H9 (cell line): ENCODE measurements around the gene ABCF1. TPM values are rescaled to one million over a fixed set of nuclear protein-coding genes. Genes with fewer than 3 reads are reported as not detected.
A peak's percentile ranks its signal among the peaks of the same experiment; 100 is the strongest.

ENCODE experiments used
- DNase-seq: peaks from one replicate; pipeline ENCODE4 v3.0.0-alpha.2; 2017
- H2AFZ ChIP-seq: one replicate; pipeline ENCODE4 v1.6.1; 2013; ENCODE audit warnings: mild to moderate bottlenecking, low read length, control low read depth, moderate library complexity
- H2AK5ac ChIP-seq: 2 replicates; pipeline ENCODE4 v1.6.1; 2013; ENCODE audit warnings: low read length, control low read depth, mixed read lengths; ENCODE audit not compliant: insufficient read length
- H2BK120ac ChIP-seq: one replicate; pipeline ENCODE4 v1.6.1; 2013; ENCODE audit warnings: low read depth, mild to moderate bottlenecking, low read length, control low read depth, inconsistent platforms; ENCODE audit not compliant: poor library complexity, severe bottlenecking
- H2BK12ac ChIP-seq: 2 replicates; pipeline ENCODE4 v1.6.1; 2013; ENCODE audit warnings: low read length, control low read depth, mixed read lengths, low read depth; ENCODE audit not compliant: insufficient read length
- H2BK15ac ChIP-seq: 2 replicates; pipeline ENCODE4 v1.6.1; 2013; ENCODE audit warnings: low read depth, low read length, control low read depth
- H2BK20ac ChIP-seq: one replicate; pipeline ENCODE4 v1.6.1; 2013; ENCODE audit warnings: low read depth, mild to moderate bottlenecking, low read length, control low read depth, inconsistent platforms; ENCODE audit not compliant: poor library complexity, severe bottlenecking
- H2BK5ac ChIP-seq: 2 replicates; pipeline ENCODE4 v1.6.1; 2013; ENCODE audit warnings: low read length, control low read depth, mixed read lengths; ENCODE audit not compliant: insufficient read length
- H3K14ac ChIP-seq: 2 replicates; pipeline ENCODE4 v1.6.1; 2013; ENCODE audit warnings: low read length, control low read depth; ENCODE audit not compliant: insufficient read depth
- H3K18ac ChIP-seq: 2 replicates; pipeline ENCODE4 v1.6.1; 2013; ENCODE audit warnings: low read depth, mild to moderate bottlenecking, mixed read lengths, low read length, control low read depth; ENCODE audit not compliant: insufficient read length
- H3K23ac ChIP-seq: 2 replicates; pipeline ENCODE4 v1.6.1; 2013; ENCODE audit warnings: low read length, control low read depth, mixed read lengths, low read depth; ENCODE audit not compliant: insufficient read length
- H3K23me2 ChIP-seq: 2 replicates; pipeline ENCODE4 v1.6.1; 2013; ENCODE audit warnings: low read depth, mild to moderate bottlenecking, mixed read lengths, low read length, control low read depth; ENCODE audit not compliant: insufficient read length, poor library complexity, severe bottlenecking
- H3K27ac ChIP-seq: 2 replicates; pipeline ENCODE4 v1.5.1; 2013; ENCODE audit warnings: low read length, control low read depth, mixed read lengths, low read depth; ENCODE audit not compliant: insufficient read length
- H3K27me3 ChIP-seq: 2 replicates; pipeline ENCODE4 v1.6.1; 2013; ENCODE audit warnings: low read length, control low read depth, inconsistent platforms; ENCODE audit not compliant: insufficient read depth
- H3K4ac ChIP-seq: 2 replicates; pipeline ENCODE4 v1.6.1; 2013; ENCODE audit warnings: low read depth, mild to moderate bottlenecking, control low read depth, inconsistent platforms, low read length, moderate library complexity
- H3K4me1 ChIP-seq: 2 replicates; pipeline ENCODE4 v1.6.1; 2013; ENCODE audit warnings: low read length, control low read depth, inconsistent platforms; ENCODE audit not compliant: insufficient read depth
- H3K4me2 ChIP-seq: 2 replicates; pipeline ENCODE4 v1.6.1; 2013; ENCODE audit warnings: low read length, control low read depth, mixed read lengths; ENCODE audit not compliant: insufficient read length, insufficient read depth
- H3K56ac ChIP-seq: 2 replicates; pipeline ENCODE4 v1.6.1; 2013; ENCODE audit warnings: low read depth, mild to moderate bottlenecking, mixed read lengths, low read length, control low read depth; ENCODE audit not compliant: insufficient read length
- H3K79me1 ChIP-seq: 2 replicates; pipeline ENCODE4 v1.6.1; 2013; ENCODE audit warnings: low read depth, mild to moderate bottlenecking, moderate library complexity, low read length, control low read depth, inconsistent platforms; ENCODE audit not compliant: insufficient read depth, poor library complexity, severe bottlenecking
- H3K79me2 ChIP-seq: 2 replicates; pipeline ENCODE4 v1.6.1; 2013; ENCODE audit warnings: low read length, control low read depth, inconsistent platforms; ENCODE audit not compliant: insufficient read depth
- H3K9ac ChIP-seq: 2 replicates; pipeline ENCODE4 v1.6.1; 2013; ENCODE audit warnings: low read length, control low read depth, mixed read lengths; ENCODE audit not compliant: insufficient read length; ENCODE audit errors: extremely low read depth
- H3K9me3 ChIP-seq: one replicate; pipeline ENCODE4 v1.6.1; 2013; ENCODE audit warnings: low read depth, low read length, inconsistent platforms; ENCODE audit not compliant: control insufficient read depth
- H3T11ph ChIP-seq: one replicate; pipeline ENCODE4 v1.6.1; 2013; ENCODE audit warnings: mild to moderate bottlenecking, low read length, control low read depth, inconsistent platforms
- H4K20me1 ChIP-seq: one replicate; pipeline ENCODE4 v1.6.1; 2013; ENCODE audit not compliant: control insufficient read depth, insufficient read length, insufficient read depth
- H4K5ac ChIP-seq: 2 replicates; pipeline ENCODE4 v1.6.1; 2013; ENCODE audit warnings: low read depth, mild to moderate bottlenecking, mixed read lengths, low read length, control low read depth; ENCODE audit not compliant: insufficient read length
- H4K8ac ChIP-seq: replicated peaks from 2 replicates; pipeline ENCODE4 v1.6.1; 2013; ENCODE audit warnings: low read length, control low read depth, mixed read lengths, low read depth; ENCODE audit not compliant: insufficient read length
- H4K91ac ChIP-seq: 2 replicates; pipeline ENCODE4 v1.6.1; 2013; ENCODE audit warnings: low read depth, mild to moderate bottlenecking, moderate library complexity, mixed read lengths, low read length, control low read depth; ENCODE audit not compliant: insufficient read length
- H3K27ac Mint-ChIP-seq, 3 experiments: 2 replicates in 2 of 3; 3 replicates in 1 of 3; pipeline ENCODE4 v1.8.0; 2020 to 2021; ENCODE audit warnings: mixed read lengths in 3 of 3, mild to moderate bottlenecking in 1 of 3, moderate library complexity in 1 of 3
- H3K27me3 Mint-ChIP-seq: 2 replicates; pipeline ENCODE4 v1.8.0; 2021; ENCODE audit warnings: low read depth, mild to moderate bottlenecking, moderate library complexity, mixed read lengths
- H3K36me3 Mint-ChIP-seq, 3 experiments: 2 replicates in 2 of 3; 3 replicates in 1 of 3; pipeline ENCODE4 v1.8.0; 2020 to 2021; ENCODE audit warnings: low read depth in 3 of 3, mixed read lengths in 3 of 3; ENCODE audit not compliant: insufficient read depth in 1 of 3
- H3K4me1 Mint-ChIP-seq, 2 experiments: 2 replicates each; pipeline ENCODE4 v1.8.0; 2020; ENCODE audit warnings: mixed read lengths in 2 of 2
- H3K4me3 Mint-ChIP-seq, 2 experiments: 2 replicates in 1 of 2; 3 replicates in 1 of 2; pipeline ENCODE4 v1.8.0; 2020 to 2021; ENCODE audit warnings: mild to moderate bottlenecking in 2 of 2, mixed read lengths in 2 of 2, moderate library complexity in 1 of 2
- H3K9me3 Mint-ChIP-seq, 2 experiments: 2 replicates in 1 of 2; 3 replicates in 1 of 2; pipeline ENCODE4 v1.8.0; 2020; ENCODE audit warnings: mild to moderate bottlenecking in 2 of 2, mixed read lengths in 2 of 2, moderate library complexity in 1 of 2
- CTCF ChIP-seq: fragments of 200-600 bp; sonication (generic); conservative IDR thresholded peaks from 3 replicates; pipeline ENCODE4 v1.8.0; 2021; ENCODE audit warnings: antibody characterized with exemption, mild to moderate bottlenecking
- WGBS: extraction: QIAGEN DNeasy Blood & Tissue Kit; methylation state at CpG from one replicate; pipeline ENCODE4 v1.1.7; 2013; ENCODE audit warnings: missing lambda C conversion rate, low lambda C conversion rate, mixed read lengths; ENCODE audit not compliant: insufficient read length; ENCODE audit errors: extremely low coverage; 5-methylcytosine and 5-hydroxymethylcytosine counted together
- microRNA-seq: library from miRNA; unstranded; fragments of <30 nt; microRNA quantifications from one replicate; pipeline ENCODE4, GENCODE V29; 2020; ENCODE audit warnings: borderline microRNAs expressed
- total RNA-seq: library from RNA; stranded (reverse); gene quantifications from 2 replicates; pipeline ENCODE4 v1.2.1, GENCODE V29; 2021

ABCF1 gene
- total RNA-seq, 1 experiment from 2014 or later, result 118 TPM

GRCh38 chr6:30641048-30641447, 69.8 kb downstream of the ABCF1 start:
- no peak overlapping the region for H4K8ac ChIP-seq
- H3K4me3 Mint-ChIP-seq, result no peak overlapping the region
- H3K14ac ChIP-seq, result no peak overlapping the region
- no peak overlapping the region for H3K56ac ChIP-seq
- H3K9me3 Mint-ChIP-seq, result no peaks in the 10 kb centered on the region
- no peak overlapping the region for H2BK120ac ChIP-seq
- H2AK5ac ChIP-seq, result no peak overlapping the region
- H3K4ac ChIP-seq, result no peak overlapping the region
- H4K5ac ChIP-seq, result no peak overlapping the region
- no peaks in the 10 kb centered on the region for H4K20me1 ChIP-seq
- H3K27ac Mint-ChIP-seq, result peak overlapping the region in 1 of 3 experiments; percentile 82; a peak in 3 of 7 replicates
- no peak overlapping the region for H2BK5ac ChIP-seq
- WGBS, result no CpG with 5 or more reads among the region's 1 CpG
- H3K4me2 ChIP-seq, result no peak overlapping the region
- H3K4me1 ChIP-seq, result no peaks in the 10 kb centered on the region
- no peak overlapping the region for H4K91ac ChIP-seq
- no peak overlapping the region for H2AFZ ChIP-seq
- H3K23me2 ChIP-seq, result no peaks in the 10 kb centered on the region
- no peak overlapping the region for H2BK20ac ChIP-seq
- H2BK15ac ChIP-seq, result no peak overlapping the region
- H3K27ac ChIP-seq, result no peak overlapping the region
- no peaks in the 10 kb centered on the region for H3K79me2 ChIP-seq
- no peaks in the 10 kb centered on the region for H3K27me3 Mint-ChIP-seq
- H3K23ac ChIP-seq, result no peak overlapping the region
- DNase-seq, result no peak
- H3K36me3 Mint-ChIP-seq, result peaks cover 12 to 71% (median 57%) of the 10 kb centered on the region in 3 experiments; a peak in 6 of 7 replicates
- no peaks in the 10 kb centered on the region for H3K27me3 ChIP-seq
- no peaks in the 10 kb centered on the region for H3K9me3 ChIP-seq
- peaks cover 5% of the 10 kb centered on the region in 2 experiments for H3K4me1 Mint-ChIP-seq
- H3T11ph ChIP-seq, result no peak overlapping the region
- no peak overlapping the region for H2BK12ac ChIP-seq
- no peak for TF ChIP-seq CTCF
- H3K18ac ChIP-seq, result no peak overlapping the region
- H3K9ac ChIP-seq, result no peak overlapping the region
- no peaks in the 10 kb centered on the region for H3K79me1 ChIP-seq

Small RNA genes within 50 kb of the gene (microRNA-seq; reads per million reads assigned to microRNA genes)
- gene MIR877, result 53.2 reads per million, percentile 66 among the genes with 10 or more reads in this experiment

Other genes with a start within 250 kb of the ABCF1 start
- 26.2 and 26.8 TPM in 2 replicates for gene TRIM39, start 244.5 kb upstream of the ABCF1 start, total RNA-seq
- 62.2 and 64.0 TPM in 2 replicates for gene RPP21, start 226.3 kb upstream of the ABCF1 start, total RNA-seq
- 24.2 and 28.1 TPM in 2 replicates for gene HLA-E, start 81.9 kb upstream of the ABCF1 start, total RNA-seq
- gene GNL1, start 15.0 kb upstream of the ABCF1 start, total RNA-seq, result 79.7 and 83.5 TPM in 2 replicates
- 15.8 and 17.0 TPM in 2 replicates for gene PRR3, start 14.1 kb upstream of the ABCF1 start, total RNA-seq
- gene PPP1R10, start 45.8 kb downstream of the ABCF1 start, total RNA-seq, result 123 and 126 TPM in 2 replicates
- 49.7 and 54.0 TPM in 2 replicates for gene MRPS18B, start 46.4 kb downstream of the ABCF1 start, total RNA-seq
- gene ATAT1, start 55.4 kb downstream of the ABCF1 start, total RNA-seq, result 19.6 and 20.1 TPM in 2 replicates
- gene C6orf136, start 75.7 kb downstream of the ABCF1 start, total RNA-seq, result 22.2 and 23.9 TPM in 2 replicates
- 34.5 and 34.8 TPM in 2 replicates for gene DHX16, start 101.6 kb downstream of the ABCF1 start, total RNA-seq
- gene PPP1R18, start 115.2 kb downstream of the ABCF1 start, total RNA-seq, result 26.4 and 28.0 TPM in 2 replicates
- gene NRM, start 119.5 kb downstream of the ABCF1 start, total RNA-seq, result 34.9 and 36.5 TPM in 2 replicates
- gene MDC1, start 145.8 kb downstream of the ABCF1 start, total RNA-seq, result 72.2 and 77.6 TPM in 2 replicates
- gene TUBB, start 148.9 kb downstream of the ABCF1 start, total RNA-seq, result 1,719 and 1,734 TPM in 2 replicates
- gene FLOT1, start 171.2 kb downstream of the ABCF1 start, total RNA-seq, result 107 and 111 TPM in 2 replicates
- 42.9 and 43.5 TPM in 2 replicates for gene IER3, start 173.1 kb downstream of the ABCF1 start, total RNA-seq